GM12872 (cell line): ENCODE measurements around the gene RAVER1.

Source experiments
- CTCF ChIP-seq: IDR thresholded peaks from 3 replicates; pipeline ENCODE4 v1.5.1; 2011; ENCODE audit warnings: low read depth, mild to moderate bottlenecking, low read length, moderate library complexity; ENCODE audit not compliant: insufficient read depth

Gene RAVER1

DNA sequence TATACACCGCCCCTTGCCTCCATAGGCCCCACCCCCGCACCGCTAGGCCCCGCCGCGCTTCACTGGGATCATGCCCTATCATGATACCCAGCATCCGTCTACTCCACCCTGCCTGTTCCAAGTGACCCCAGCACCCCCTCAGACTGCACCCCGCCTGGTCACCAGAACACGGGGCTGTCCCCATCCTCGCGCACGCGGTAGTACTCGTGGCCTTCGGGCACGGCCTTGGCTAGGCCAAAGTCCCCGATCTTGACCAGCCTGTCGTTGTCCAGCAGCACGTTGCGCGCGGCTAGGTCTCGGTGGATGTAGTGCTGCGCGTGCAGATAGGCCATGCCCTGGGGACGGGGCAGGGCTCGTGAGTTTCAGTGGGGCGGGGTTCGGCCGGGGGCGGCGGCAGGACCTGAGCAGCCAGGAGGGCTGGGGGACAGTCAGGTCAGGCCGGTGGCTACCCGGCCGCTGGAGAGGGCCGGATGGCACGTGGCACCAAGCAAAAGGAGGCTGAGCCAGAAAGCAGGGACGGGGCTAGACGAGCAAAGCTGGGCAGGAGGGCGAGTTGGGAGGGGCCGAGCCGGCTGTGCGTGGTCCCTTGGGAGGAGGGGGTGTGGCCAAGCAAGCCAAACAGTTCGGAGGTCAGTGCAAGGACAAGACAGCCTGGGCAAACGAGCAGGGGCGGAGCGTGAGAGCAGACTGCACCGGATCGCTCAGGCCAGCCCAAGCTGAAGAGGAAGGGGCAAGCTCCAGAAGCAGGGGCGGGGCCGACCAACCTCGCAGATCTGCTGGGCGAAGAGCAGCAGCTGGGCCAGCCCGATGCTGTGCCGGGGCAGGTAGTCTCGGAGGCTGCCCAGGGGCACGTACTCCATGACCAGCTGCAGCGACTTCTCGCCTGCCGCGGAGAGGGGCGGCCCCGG, 19.7 kb upstream of the RAVER1 start:
- no peak for TF ChIP-seq CTCF

GRCh38 chr19:10346509-10346908, 13.2 kb upstream of the RAVER1 start:
- TF ChIP-seq CTCF: no peak

- TF ChIP-seq CTCF: no peak
Observed at GRCh38 chr19:10344780-10345179, 11.5 kb upstream of the RAVER1 start.

- TF ChIP-seq CTCF: no peak
Observed at GRCh38 chr19:10343495-10343894, 10.2 kb upstream of the RAVER1 start.

DNA sequence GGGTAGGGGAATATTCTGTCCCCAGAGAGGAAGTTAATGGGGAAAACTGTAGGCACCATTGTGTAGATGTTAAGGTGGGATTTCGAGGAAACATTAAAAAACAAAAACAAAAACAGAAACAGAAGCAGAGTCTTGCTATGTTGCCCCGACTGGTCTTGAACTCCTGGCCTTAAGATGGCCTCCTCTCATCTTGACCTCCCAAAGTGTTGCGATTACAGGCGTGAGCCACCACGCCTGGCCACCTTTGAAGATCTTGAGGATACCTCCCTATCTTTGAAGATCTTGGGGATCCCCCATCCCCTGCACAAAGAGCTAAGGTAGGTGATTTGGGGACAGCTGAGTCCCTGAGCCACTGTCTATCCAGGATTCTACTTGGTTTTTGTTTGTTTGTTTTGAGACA, 6.6 kb upstream of the RAVER1 start:
- no peak for TF ChIP-seq CTCF

DNA sequence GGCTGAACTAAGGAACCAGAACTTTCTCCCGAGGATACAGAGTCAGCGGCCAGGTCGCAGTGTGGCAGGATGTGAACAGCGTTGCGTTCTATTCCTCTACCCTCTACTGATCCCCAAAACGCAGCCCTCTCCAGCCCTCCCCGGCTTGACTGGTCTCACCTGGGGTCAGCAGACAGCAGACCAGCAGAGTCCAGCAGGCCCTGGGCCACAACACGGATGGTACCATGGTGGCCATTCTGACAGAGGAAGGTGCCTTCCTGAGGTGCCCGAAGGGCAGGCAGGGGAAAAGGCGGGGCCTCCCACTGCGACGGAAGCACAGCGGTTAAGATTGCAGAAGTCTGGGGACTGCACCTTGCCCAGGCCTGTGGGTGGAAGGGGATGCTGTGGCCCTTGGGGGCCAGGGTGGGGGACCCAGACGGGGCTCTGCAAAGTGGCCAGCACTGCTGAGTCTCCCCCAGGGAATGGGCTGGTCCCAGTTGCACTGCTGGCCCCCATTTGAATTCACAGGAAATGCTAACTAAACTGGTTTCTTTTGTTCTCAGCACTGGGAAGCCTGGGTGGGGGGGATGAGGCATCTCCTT, 6.1 kb upstream of the RAVER1 start, which contains the start of gene ICAM3:
Gene ICAM3 (minus strand): TSS at position 245 of the 581 bp plus-strand sequence. CDS start 10 bp downstream, at position 235.
- no peak for TF ChIP-seq CTCF

- TF ChIP-seq CTCF: no peak
Observed at GRCh38 chr19:10338940-10339339, 5.6 kb upstream of the RAVER1 start.
